ENCODE results near the gene LYRM7.
A peak's percentile ranks its signal among the peaks of the same experiment; 100 is the strongest.

Gene LYRM7

GRCh38 chr5:131156957-131157356 is 13.8 kb upstream of the LYRM7 start:
- H3K27ac ChIP-seq (ENCODE audit: low read length): no peak overlapping the region
- 0 out of 2 replicates have a peak, but pooled peaks cover 2% of the 10 kb centered on the region for H4K20me1 ChIP-seq (ENCODE audit: insufficient read depth, low read length)
- DNase-seq: no peak
- H3K4me2 ChIP-seq (ENCODE audit: low read depth, low read length): no peak overlapping the region
- no peaks in the 10 kb centered on the region for H3K9me3 ChIP-seq (replicated peaks; ENCODE audit: insufficient read depth, low read length)
- TF ChIP-seq EZH2phosphoT487 (IDR thresholded peaks at IDR 0.05; ENCODE audit: low read length): no peak
- TF ChIP-seq, protein P1, sequence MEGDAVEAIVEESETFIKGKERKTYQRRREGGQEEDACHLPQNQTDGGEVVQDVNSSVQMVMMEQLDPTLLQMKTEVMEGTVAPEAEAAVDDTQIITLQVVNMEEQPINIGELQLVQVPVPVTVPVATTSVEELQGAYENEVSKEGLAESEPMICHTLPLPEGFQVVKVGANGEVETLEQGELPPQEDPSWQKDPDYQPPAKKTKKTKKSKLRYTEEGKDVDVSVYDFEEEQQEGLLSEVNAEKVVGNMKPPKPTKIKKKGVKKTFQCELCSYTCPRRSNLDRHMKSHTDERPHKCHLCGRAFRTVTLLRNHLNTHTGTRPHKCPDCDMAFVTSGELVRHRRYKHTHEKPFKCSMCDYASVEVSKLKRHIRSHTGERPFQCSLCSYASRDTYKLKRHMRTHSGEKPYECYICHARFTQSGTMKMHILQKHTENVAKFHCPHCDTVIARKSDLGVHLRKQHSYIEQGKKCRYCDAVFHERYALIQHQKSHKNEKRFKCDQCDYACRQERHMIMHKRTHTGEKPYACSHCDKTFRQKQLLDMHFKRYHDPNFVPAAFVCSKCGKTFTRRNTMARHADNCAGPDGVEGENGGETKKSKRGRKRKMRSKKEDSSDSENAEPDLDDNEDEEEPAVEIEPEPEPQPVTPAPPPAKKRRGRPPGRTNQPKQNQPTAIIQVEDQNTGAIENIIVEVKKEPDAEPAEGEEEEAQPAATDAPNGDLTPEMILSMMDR (IDR thresholded peaks at IDR 0.05; ENCODE audit: low read length): no peak
- no peak for TF ChIP-seq EZH2 (optimal IDR thresholded peaks at IDR 0.05; ENCODE audit: low read depth, low read length)
- H3K4me1 ChIP-seq (ENCODE audit: low read length): no peaks in the 10 kb centered on the region
- H3K9me2 ChIP-seq (replicated peaks; ENCODE audit: insufficient read depth, low read length): no peaks in the 10 kb centered on the region
- H2AFZ ChIP-seq (ENCODE audit: low read length): no peak overlapping the region
- H3K27me3 ChIP-seq (replicated peaks; ENCODE audit: insufficient read depth, low read length): no peaks in the 10 kb centered on the region
- peaks cover 8% of the 10 kb centered on the region; the same call in 1 of the 2 replicates for H3F3A ChIP-seq (ENCODE audit: insufficient read depth, low read length)
- H3K79me2 ChIP-seq (ENCODE audit: low read length): peaks cover 39% of the 10 kb centered on the region
- H3K36me3 ChIP-seq (replicated peaks; ENCODE audit: insufficient read depth, low read length): peaks cover 22% of the 10 kb centered on the region
- no peak overlapping the region for H3K9ac ChIP-seq (ENCODE audit: low read length)
- no peak overlapping the region for H3K4me3 ChIP-seq (ENCODE audit: low read length)

DNA sequence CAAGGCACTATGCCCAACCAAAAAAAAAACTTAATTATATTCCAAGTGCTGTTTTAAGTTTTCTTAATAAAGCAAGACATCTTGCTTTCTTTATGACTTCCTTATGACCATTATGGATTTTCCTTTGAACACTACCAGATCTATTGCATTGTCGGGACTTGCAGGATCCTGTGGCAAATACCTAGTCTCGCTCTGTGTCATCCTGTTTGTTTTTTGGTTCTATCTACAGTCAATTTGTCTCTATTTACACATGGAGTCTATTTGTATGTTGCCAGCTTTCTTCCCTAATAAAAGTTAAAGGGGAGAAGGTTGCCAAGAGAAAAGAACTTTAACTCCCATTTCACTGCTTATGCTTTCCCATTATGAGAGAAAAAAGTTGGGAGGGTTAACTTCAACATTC is 10.6 kb upstream of the LYRM7 start:
- H3K9ac ChIP-seq (ENCODE audit: low read length): no peak overlapping the region
- peaks cover 17% of the 10 kb centered on the region for H3F3A ChIP-seq (ENCODE audit: insufficient read depth, low read length)
- no peak for DNase-seq
- H2AFZ ChIP-seq (ENCODE audit: low read length): no peak overlapping the region
- peaks cover 26% of the 10 kb centered on the region for H3K36me3 ChIP-seq (replicated peaks; ENCODE audit: insufficient read depth, low read length)
- no peak overlapping the region for H3K4me2 ChIP-seq (ENCODE audit: low read depth, low read length)
- no peaks in the 10 kb centered on the region; the same call in 1 of the 2 replicates for H3K4me1 ChIP-seq (ENCODE audit: low read length)
- H3K27ac ChIP-seq (ENCODE audit: low read length): no peak overlapping the region
- H3K4me3 ChIP-seq (ENCODE audit: low read length): no peak overlapping the region
- H4K20me1 ChIP-seq (ENCODE audit: insufficient read depth, low read length): 0 out of 2 replicates have a peak, but pooled peaks cover 2% of the 10 kb centered on the region
- peaks cover 67% of the 10 kb centered on the region for H3K79me2 ChIP-seq (ENCODE audit: low read length)
- no peak for TF ChIP-seq EZH2phosphoT487 (IDR thresholded peaks at IDR 0.05; ENCODE audit: low read length)
- TF ChIP-seq, protein P1 (IDR thresholded peaks at IDR 0.05; ENCODE audit: low read length): no peak
- TF ChIP-seq EZH2 (optimal IDR thresholded peaks at IDR 0.05; ENCODE audit: low read depth, low read length): no peak
- H3K9me3 ChIP-seq (replicated peaks; ENCODE audit: insufficient read depth, low read length): no peaks in the 10 kb centered on the region
- H3K9me2 ChIP-seq (replicated peaks; ENCODE audit: insufficient read depth, low read length): no peaks in the 10 kb centered on the region
- no peaks in the 10 kb centered on the region for H3K27me3 ChIP-seq (replicated peaks; ENCODE audit: insufficient read depth, low read length)

DNA sequence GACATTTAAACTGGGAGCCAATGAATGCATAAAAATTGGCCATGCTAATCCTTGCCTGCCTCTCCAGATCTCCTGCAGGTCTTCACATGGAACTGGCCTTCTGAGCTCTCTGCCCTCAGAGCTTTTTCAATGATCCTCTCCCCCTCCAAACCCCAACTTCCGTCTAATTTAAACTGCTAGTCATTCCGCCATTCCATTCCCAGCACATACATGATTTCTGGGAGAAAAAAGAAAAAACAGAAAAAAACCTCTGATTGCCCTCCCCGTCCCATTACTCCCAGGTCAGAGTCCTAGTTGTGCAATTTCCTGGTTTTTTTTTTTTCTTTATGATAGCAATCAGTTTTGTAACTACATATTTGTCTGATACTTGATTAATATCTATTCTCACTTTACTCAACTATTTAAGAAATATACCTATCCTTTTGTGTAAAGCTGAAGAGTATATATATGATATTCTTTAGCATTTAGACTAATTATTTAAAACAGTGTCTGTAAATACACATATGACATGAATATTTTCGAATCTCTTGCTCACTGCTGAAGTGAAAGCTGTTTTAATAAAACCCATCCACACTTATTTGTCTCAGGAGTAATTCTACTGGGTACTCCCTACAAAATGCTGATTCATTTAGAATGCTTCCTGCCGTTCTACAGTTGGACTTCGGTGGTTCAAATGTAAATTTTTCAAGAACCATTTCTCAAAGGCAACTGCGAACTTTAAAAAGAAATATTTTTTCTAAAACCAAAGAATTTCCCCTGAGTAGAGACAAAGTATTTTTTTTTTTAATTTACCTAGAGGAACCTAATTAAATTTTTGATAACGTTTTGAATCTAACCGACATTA is 7.2 kb upstream of the LYRM7 start:
- Histone ChIP-seq H3K9me2 (replicated peaks; ENCODE audit: insufficient read depth, low read length) (no peaks in the 10 kb centered on the region), H3K79me2 (ENCODE audit: low read length) (peaks cover 64% of the 10 kb centered on the region)
- DNase-seq: peak; percentile 65

More for the DNA sequence above, 7.2 kb upstream of the LYRM7 start:
- Histone ChIP-seq H3K27me3 (replicated peaks; ENCODE audit: insufficient read depth, low read length) (no peaks in the 10 kb centered on the region), H2AFZ (ENCODE audit: low read length) (no peak overlapping the region), H4K20me1 (ENCODE audit: insufficient read depth, low read length) (0 out of 2 replicates have a peak, but pooled peaks cover 2% of the 10 kb centered on the region), H3K9ac (ENCODE audit: low read length) (peak overlapping the region; percentile 77), H3K4me1 (ENCODE audit: low read length) (peaks cover 6% of the 10 kb centered on the region; the same call in 1 of the 2 replicates), H3K4me2 (ENCODE audit: low read depth, low read length) (peak overlapping the region; percentile 52), H3K4me3 (ENCODE audit: low read length) (peak overlapping the region; percentile 82), H3K36me3 (replicated peaks; ENCODE audit: insufficient read depth, low read length) (peaks cover 25% of the 10 kb centered on the region), H3K9me3 (replicated peaks; ENCODE audit: insufficient read depth, low read length) (no peaks in the 10 kb centered on the region), H3K27ac (ENCODE audit: low read length) (peak overlapping the region; percentile 74; the same call in 1 of the 2 replicates), H3F3A (ENCODE audit: insufficient read depth, low read length) (peaks cover 16% of the 10 kb centered on the region)
- TF ChIP-seq, protein P1 (IDR thresholded peaks at IDR 0.05; ENCODE audit: low read length): no peak
- no peak for TF ChIP-seq EZH2phosphoT487 (IDR thresholded peaks at IDR 0.05; ENCODE audit: low read length)
- TF ChIP-seq EZH2 (optimal IDR thresholded peaks at IDR 0.05; ENCODE audit: low read depth, low read length): no peak

Measured in MM.1S (cell line).